NOMO-1 (cell line): ENCODE data around the gene MYH6.

Source experiments
- DNase-seq, 2 experiments: peaks; one replicate each; lab custom pipeline; 2025; ENCODE audit not compliant: unreplicated experiment in 2 of 2; lab: John Stamatoyannopoulos, UW

MYH6 gene

DNA sequence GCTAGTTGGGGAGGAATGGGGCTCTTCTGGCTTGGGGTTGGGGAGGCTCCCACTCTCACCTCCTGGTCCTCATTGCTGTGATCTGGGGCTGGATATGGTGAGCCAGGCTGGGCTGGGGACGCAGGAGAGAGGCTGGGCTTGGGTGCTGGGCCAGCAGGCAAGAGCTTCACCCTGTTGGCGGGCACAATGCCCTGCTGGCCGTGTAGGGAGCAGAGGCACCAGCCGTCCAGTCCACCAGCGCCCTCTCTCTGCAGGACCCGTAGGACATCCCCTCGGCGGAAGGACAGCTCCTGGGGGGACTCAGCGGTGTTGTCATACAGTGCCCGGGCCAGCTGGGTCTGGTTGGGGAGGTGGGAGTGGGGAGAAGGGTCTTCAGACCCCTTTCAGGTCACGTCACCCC is 47.6 kb downstream of the MYH6 start:
- no peak for DNase-seq

DNA sequence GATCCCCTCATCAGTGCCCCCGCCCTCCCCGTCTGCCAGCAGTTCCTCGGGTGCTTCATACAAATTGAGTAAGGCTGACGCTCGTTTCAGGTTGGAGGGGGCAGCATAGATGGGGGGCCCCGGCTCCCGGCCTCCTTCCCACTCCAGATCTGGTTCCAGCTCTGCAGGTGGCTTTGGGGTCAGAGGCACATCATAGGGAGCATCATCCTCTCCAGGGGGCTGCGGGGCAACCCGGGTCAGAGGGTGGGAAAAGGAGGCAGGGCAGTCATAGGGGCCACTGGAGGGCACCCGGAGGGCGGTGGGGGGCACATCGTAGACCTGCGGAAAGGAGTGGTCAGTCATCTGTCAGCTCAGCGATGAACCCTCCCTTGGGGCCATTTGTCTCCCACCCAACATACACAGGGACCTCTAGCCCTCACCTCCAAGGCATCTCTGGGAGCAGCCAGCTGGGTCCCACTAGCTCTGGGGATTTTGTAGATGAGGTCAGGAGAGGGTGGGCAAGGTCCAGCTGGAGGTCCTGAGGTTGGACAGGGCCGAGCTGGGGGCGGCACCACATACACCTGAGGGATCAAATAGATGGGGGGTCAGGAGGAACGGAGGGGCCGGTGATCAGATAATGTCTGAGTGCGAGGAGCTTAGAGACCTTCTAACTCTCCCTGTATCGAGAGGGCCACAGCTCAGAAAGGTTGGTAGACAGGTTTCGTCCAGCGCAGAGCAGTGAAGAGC is 48.2 kb downstream of the MYH6 start:
- DNase-seq: no peak

DNA sequence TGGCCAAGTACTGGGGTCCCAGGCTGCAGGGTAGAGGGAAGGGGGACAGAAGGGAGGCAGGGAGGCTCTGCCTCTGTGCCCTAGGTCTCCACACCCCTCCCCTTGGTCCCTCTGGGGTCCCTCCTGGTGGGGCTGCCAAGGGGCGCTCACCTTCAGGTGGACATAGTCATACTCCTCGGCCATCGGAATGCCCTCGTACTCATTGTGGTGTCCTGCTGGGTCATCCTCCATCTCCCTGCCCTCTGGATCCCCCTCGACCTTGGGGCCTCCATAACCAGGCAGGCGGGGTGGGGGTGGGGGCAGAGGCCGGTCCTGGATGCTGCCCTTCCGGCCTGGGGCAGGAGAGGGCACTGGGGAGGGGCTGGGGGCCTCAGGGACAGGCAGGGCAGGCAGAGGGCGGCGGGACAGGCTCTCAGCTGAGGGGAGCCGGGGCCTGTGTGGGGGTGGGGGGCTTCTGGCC is 48.9 kb downstream of the MYH6 start:
- no peak for DNase-seq

DNA sequence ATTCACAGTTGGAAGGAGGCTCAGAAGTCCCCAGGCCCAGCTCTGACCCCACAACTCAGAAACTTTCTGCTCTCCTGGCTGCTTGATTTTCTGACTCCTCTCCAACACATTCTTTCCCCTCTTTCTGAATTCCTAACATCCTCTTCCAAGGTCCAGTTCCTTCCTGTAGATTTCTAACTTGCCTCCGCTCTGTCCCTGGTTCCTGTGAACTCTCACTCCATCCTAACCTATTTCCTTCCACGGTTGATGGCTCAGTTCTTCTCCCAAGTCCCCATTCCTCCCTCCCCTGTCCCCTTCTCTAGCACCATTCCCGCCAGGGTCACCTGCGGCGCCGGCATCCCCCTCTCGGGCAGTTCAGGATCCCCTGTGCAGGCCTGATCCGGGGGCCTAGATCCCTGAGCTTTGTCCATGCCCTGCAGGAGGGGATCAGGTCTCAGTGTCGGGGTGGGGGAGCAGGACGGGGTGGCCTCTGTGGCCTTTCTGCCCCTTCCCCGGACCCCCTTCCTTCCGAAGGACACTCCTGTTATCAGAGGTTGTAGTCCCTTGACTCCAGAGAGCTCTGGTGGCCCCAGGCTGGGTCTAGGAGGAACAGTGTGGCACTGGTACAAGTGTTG is 49.4 kb downstream of the MYH6 start:
- no peak for DNase-seq

DNA sequence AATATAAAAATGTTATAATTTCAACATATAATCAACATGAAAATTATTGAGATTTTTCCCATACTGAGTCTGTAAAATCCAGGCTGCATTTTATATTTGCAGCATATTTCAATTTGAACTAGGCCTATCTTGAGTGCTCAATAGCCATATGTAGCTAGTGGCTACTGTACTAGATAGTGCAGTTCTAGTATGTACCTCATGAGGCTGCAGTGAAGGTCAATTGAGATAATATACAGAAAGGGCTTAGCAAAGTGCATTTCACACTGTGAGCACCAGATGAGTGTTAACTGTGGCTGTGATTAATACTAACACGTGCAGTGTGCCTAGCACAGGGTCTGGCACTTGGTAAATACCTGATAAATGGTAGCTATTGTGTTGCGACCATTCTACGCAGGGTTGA is 50.0 kb downstream of the MYH6 start:
- DNase-seq: no peak

DNA sequence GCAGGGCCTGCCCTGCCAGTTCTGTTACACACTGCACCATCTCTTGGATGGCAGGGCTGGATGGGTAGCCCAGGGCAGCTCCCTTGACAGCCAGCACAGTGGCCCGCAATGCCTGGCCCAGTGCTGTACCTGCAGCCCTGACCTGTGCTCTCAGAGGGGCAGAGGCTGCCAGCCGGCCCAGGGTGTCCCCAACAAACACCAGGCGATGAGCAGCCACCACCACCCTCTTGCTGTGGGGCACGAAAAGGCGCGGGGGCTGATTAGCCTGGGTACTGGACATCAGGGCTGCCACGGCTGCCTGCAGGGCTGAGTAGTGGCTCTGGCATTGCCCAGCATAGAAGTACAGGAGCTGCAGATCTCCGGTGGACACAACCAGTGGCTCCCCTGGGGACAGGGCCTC is 50.8 kb downstream of the MYH6 start:
- DNase-seq: no peak

DNA sequence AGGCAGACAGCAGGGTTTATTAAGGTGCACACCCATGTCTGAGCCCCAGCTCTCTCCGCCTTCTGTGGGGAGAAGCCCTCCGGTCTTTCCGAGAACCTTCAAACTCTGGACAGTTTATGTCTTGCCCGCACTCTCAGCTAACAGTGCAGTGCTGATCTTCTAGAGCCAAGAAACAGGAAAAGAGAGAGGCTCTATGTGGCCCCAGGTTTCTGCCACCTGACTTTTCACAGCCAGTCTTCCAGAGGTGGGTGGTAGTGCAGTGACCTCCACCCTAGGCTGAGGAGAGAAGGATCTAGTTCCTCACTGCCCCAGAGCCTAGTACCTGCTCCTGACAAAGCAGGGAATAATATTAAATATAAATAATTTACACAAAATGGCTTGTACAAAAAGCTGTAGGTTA is 51.4 kb downstream of the MYH6 start:
- no peak for DNase-seq

DNA sequence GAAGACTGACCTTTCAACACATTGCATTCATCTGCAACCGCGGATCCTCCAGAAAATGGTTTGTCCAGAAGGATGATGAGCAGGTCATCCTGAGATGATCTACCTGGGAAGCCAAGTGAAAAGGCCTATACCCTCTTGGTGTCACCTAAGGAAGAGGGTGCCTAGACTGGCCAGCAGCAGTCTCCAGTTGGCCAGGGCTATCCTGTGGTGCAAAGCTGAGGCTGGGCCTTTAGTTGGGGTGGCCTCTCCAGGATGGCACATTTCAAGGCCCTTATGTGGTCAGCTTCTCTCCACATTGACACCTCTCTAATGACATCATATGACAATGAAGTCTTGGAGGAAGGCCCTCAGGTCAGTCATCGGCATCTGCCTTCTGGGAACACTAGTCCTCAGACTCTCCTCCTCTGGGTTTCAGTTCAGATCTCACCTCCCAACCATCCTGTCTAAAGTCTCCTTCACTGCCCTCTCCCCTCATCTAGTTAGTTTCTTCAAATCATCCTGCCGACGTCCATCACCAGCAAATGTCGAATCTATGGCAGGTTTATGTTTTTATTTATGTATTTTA is 52.1 kb downstream of the MYH6 start:
- no peak for DNase-seq

DNA sequence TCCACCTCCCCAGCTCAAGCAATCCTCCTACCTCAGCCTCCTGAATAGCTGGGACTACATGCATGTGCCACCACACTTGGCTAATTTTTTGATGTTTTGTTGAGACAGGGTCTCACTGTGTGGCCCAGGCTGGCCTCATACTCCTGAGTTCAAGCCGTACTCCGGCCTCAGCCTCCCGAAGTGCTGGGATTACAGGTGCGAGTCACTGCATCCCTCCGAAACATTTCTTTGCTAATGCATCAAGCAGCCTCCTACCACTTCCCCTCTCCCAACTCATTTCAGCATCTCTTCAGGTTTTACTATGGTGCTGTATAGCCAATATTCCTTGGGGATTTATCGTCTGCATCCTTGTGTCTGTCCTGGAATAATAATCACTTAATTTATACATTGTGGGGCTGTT is 53.1 kb downstream of the MYH6 start:
- DNase-seq: no peak

DNA sequence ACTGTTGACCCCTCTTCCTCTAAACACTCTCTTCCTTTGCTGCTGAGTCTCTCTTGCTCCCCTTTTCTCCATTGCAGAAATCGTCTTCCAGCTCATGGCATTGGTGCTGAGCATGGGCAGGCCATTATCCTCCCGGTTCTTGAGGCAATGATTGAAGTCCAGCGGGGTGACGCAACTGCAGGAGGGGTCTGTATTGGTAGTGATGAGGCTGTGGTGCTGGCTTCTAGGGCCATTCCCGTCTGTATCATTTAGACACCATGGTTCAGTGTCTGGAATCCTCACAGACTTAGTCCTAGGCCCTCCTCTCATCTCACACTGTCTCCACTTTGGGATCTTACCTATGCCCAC is 54.7 kb downstream of the MYH6 start:
- no peak for DNase-seq

DNA sequence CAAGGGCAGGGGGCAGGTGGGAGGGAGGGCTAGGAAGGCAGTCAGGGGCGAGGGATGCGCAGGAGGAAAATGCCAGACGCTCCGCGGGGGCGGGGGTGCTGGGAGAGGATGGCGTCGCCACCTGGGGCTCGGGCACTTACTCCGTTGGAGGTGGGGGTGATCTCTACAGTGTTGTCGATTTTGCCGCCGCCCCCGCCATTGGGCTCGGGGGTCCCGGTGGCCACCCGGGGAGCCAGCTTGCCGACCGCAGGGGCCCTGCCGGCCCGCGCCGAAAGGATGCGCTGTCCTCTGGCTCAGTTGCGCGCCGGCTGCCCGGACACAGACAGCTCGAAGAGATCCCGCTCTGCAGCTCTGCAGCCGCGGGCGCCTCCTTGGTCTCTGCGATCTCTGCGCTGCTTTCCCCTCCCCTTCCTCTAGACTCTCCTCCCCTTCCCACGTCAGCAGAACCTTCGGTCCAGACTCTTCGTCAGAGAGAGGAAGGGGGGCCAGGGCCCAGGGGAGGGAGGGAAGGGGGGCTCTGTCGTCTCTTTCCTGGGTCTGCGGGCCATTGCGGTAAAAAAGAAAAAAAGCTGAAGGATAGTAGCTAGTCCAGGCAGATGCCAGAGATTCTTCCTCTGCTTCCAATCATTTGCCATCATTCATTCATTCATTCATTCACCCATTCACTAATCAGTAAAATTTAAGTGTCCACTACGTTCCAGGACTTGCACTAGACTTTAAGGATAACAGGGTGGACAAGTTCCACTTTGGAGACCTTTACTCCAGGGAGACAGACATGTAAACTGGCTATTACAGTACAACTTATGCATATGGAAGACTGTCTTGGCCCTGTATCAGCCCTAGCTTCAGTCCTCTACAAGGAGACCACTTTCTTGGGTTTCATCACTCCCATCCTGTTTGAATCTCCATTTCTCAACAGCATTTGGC is 55.3 kb downstream of the MYH6 start, which contains the start of gene SLC22A17:
Gene SLC22A17 (minus strand): TSS at position 382 of the 927 bp plus-strand sequence.
- no peak for DNase-seq

DNA sequence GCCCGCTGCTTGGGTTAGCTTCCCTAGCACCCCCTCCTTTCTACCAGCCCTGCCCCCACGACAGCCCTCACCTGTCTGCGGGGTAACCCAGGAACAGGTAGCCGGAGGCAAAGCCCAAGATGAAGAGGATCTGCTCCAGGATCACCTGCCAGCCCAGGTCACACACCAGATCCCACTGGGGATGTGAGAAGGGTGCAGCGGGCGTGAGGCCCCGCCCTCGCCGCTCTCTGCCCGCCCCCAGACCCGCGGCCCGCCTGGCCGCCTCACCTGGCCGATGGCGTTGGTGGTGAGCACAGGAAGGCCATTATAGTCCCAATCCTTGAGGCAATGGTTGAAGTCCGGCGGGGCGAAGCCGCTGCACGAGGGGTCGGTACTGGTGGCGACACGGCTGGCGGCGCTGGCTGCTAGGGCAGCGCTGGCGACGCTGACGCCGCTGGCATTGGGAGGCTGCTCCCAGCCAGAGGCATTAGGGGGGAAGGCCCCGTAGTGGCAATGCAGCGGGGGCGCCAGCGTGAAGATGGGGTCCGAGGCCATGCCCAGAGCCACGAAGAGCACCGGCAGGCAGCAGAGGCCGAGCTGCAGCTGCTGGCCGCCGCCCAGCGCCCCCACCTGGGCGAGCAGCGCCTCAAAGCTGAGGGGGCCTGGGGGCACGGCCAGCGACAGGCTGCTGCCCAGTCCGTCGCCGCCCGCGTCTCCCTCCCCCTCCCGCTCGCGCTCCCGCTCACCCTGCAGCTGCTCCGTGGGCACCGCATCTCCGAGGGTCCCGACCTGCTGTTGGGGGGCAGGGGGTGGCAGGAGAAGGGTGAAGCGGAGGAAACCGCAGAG is 56.2 kb downstream of the MYH6 start:
- DNase-seq: no peak

DNA sequence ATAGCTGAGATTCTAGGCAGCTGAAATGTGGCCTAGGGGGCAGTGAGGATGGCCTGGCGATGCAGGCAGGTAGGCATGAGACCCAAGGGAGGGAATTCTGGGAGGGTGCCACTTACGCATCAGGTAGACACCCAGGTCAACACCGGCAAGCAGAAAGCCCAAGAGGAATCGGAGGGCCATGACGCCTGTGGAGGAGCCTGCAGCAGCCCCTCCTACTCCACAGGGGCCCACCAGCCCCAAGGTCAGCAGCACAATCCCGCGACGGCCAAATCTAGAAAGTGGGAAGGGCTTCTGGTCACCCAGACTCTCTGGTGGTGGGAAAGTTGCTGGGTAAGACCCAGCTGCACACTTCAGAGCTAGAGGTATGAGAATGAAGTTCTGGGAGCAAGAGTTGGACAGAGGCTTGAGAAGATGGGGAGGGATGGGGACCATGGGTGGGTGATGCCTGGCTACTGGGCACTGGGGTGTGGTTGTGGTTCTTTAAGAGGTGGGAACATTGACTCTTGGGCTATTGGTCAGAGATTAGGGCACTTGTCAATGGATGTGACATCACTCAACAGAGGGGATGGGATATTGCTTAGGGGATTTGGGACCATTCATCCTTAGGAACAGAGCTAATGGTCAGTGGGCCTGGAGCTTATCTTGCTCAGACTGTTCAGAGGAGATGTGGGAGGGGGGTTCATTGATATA is 58.8 kb downstream of the MYH6 start:
- no peak for DNase-seq

DNA sequence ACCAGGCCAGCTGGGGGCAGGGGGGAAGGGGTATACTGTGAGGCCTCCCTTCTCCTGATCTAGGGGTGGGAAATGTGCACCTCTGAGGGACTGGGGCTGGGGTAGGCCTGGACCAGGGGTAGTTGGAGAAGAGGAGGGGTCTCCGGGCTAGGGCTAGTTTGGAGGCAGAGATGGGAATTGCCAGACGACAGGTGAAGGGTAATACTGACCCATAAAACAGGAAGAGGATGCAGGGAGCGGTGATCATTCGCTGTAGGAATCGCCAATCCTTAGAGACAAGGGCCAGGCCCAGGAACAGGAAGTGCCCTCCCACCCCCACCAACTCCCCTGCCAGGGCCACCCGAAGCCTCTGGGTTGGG is 59.8 kb downstream of the MYH6 start:
- no peak for DNase-seq

DNA sequence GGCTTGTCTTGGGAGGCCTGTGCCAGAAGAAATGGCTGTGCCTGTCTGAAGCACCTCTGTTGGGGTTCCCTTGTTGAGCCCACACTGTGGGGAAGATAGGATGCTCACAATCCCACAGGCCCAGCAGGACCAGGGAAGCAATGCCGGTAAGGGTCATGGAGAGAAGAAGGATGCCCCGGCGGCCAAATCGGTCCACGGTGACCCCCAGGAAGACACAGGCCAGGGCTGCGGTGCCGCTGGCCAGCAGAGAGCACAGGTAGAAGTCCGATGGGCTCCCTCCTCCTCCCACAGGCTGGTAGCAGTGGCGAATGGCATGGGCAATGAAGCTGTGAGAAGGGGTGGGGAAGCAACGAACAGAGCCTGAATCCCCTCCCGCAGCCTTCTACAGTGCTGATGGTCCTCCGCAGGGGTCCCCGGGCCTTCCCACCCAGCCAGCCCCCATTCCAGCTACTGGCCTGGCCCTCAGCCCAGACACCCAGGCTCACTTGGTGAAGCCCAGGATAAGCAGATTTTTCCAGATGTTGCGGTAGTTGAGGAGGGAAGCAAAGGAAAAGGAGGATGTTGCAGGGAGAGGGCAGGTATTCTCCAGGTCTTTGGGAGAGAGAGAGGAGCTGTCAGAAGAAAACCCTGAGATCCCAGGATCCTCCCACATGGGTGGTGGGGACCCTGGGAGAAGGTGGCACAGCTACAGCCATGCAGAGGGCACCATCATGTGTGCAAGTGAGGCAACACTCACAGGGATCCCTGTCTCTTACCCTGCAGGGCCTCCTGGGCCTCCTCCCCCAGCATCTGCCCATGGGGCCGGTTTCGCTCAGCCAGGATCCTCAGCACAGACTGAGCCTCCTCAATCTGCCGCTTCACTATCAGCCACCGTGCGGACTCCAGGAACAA is 60.4 kb downstream of the MYH6 start:
- DNase-seq: no peak

DNA sequence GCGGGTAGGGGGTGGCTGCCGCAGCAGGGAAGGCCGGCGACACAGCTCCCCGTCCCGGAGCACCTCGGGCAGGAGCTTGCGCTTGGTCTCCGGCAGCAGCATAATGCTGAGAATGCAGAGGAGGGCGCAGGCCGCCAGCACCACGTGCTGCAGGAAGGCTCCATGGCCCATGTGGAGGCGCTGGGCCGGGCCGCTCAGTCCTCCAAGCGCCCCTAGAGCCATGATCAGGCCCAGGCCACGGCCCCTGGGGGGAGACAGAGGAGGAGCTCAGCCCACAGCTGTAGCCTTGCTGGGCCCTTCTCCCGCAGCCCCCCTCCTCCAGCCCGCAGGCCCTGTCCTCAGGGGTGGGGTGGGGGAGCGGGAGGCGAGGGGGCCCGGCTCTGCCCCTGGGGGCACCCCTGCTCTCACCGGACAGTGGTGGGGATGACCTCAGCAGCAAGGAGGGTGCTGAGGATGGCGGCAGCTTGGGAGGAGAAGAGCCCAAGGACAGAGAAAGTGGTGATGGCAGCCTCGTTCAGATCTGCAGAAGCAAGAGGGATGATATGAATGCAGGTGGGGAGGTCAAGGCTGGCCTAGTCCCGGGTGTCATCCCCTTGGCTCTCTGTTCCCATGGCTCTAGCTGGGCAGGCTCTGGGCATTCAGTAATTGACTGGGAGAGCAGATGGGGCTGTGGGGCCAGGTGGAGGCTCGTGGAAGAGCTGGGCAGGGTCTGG is 61.2 kb downstream of the MYH6 start:
- no peak for DNase-seq

DNA sequence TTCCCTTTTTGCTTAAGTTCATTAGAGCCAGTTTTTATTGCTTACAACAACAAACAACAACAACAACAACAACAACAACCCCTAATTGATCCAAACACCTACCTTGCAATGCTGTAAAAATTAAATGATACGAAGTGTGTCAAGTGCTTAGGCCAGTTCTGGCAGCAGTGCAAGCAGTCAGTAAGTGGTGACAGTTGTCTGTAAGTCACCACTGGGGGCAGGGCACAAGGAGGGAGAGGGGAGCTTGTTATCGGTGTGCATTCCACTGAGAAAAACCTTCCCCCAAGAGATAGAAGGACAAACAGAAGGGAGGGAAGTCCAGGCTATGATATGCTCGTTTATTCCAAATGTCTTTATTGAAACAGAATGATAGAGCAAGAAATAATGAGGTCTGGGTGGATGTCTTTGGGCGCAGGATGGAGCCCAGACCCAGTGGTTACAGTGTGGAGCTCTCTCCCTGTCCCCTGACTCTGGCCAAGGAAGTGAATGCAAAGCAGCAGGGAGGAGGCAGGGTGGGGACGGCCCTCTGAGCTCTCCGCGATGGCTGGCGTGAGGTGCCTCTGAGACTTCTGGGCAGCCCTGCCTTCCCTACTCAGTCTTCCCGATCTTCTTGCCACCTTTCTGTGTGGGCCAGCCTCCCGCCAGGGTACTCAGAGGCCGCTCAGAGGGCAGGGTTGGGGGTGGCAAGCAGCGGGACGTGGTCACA is 61.9 kb downstream of the MYH6 start:
- DNase-seq: no peak

DNA sequence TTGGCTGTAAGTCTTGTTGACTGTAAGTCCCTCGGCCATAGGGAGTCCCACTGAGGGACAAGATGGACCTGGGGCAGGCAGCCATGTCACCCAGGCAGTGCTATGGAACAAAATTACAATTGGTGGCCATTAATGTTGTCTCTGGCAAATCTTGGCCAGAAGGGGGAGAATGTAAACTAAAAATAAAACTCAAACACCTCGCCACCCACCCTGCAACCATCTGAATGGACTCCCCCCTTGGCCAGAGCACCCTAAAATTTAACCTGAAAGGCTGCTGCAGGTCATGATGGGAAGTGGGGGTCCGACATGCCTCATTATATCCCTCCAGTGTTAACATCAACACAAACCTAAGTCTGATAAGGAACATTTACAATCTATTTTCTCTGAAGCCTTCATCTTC is 63.6 kb downstream of the MYH6 start:
- DNase-seq: no peak
